Endothelial cell (in vitro differentiated cells): ENCODE results near the gene ADGRF3. TPM values are rescaled to one million over a fixed set of nuclear protein-coding genes. Genes with fewer than 3 reads are reported as not detected.

ENCODE experiments used
- DNase-seq: peaks from one replicate; pipeline ENCODE4 v3.0.0; 2021; ENCODE audit warnings: low spot score
- H3K27ac Mint-ChIP-seq: one replicate; pipeline ENCODE4 v1.8.0; 2021; ENCODE audit warnings: mixed read lengths, inconsistent platforms; ENCODE audit not compliant: unreplicated experiment
- H3K27me3 Mint-ChIP-seq: one replicate; pipeline ENCODE4 v1.8.0; 2021; ENCODE audit warnings: mild to moderate bottlenecking, moderate library complexity, mixed read lengths, inconsistent platforms; ENCODE audit not compliant: unreplicated experiment
- H3K36me3 Mint-ChIP-seq: one replicate; pipeline ENCODE4 v1.8.0; 2021; ENCODE audit warnings: mild to moderate bottlenecking, low read depth, mixed read lengths, inconsistent platforms; ENCODE audit not compliant: unreplicated experiment
- H3K4me1 Mint-ChIP-seq: one replicate; pipeline ENCODE4 v1.8.0; 2021; ENCODE audit warnings: mild to moderate bottlenecking, mixed read lengths, inconsistent platforms; ENCODE audit not compliant: unreplicated experiment
- H3K4me3 Mint-ChIP-seq: one replicate; pipeline ENCODE4 v1.8.0; 2021; ENCODE audit warnings: mild to moderate bottlenecking, mixed read lengths, inconsistent platforms; ENCODE audit not compliant: unreplicated experiment
- H3K9me3 Mint-ChIP-seq: one replicate; pipeline ENCODE4 v1.8.0; 2021; ENCODE audit warnings: mixed read lengths, inconsistent platforms; ENCODE audit not compliant: unreplicated experiment
- CTCF ChIP-seq: fragments of 200-600 bp; sonication (generic); IDR thresholded peaks from one replicate; pipeline ENCODE4 v1.5.0; 2021; ENCODE audit warnings: antibody characterized with exemption; ENCODE audit not compliant: unreplicated experiment
- total RNA-seq: library from RNA; stranded (reverse); fragmentation: NEBNext Ultra II Directional; extraction: Animal tissue kit (Norgen Biotek cat#: 25700); gene quantifications from one replicate; pipeline ENCODE4 v1.2.1, GENCODE V29; 2021; ENCODE audit not compliant: unreplicated experiment

Gene ADGRF3
- total RNA-seq, 1 donor from 2014 or later = 4.9 TPM

- Mint-ChIP-seq H3K27me3 (no peaks in the 10 kb centered on the region), H3K4me3 (no peak overlapping the region), H3K27ac (no peak overlapping the region), H3K4me1 (no peaks in the 10 kb centered on the region), H3K36me3 (no peaks in the 10 kb centered on the region), H3K9me3 (no peaks in the 10 kb centered on the region)
- DNase-seq = no peak
- TF ChIP-seq CTCF = no peak
Observed at GRCh38 chr2:26295511-26295910, 51.1 kb downstream of the ADGRF3 start.

- Mint-ChIP-seq H3K27ac (no peak overlapping the region), H3K4me3 (no peak overlapping the region), H3K27me3 (no peaks in the 10 kb centered on the region), H3K36me3 (peaks cover 1% of the 10 kb centered on the region), H3K4me1 (no peaks in the 10 kb centered on the region), H3K9me3 (no peaks in the 10 kb centered on the region)
- DNase-seq = no peak
- TF ChIP-seq CTCF = no peak
Observed at GRCh38 chr2:26292646-26293045, 53.9 kb downstream of the ADGRF3 start.

- Mint-ChIP-seq H3K27me3 (peaks cover 2% of the 10 kb centered on the region), H3K4me3 (no peak overlapping the region), H3K4me1 (no peaks in the 10 kb centered on the region), H3K27ac (no peak overlapping the region), H3K36me3 (peaks cover 8% of the 10 kb centered on the region), H3K9me3 (no peaks in the 10 kb centered on the region)
- no peak for DNase-seq
- TF ChIP-seq CTCF = no peak
Observed at GRCh38 chr2:26290001-26290400, 56.6 kb downstream of the ADGRF3 start.

- no peak for TF ChIP-seq CTCF
- DNase-seq = no peak
- Mint-ChIP-seq H3K27ac (no peak overlapping the region), H3K27me3 (peaks cover 2% of the 10 kb centered on the region), H3K9me3 (no peaks in the 10 kb centered on the region), H3K4me3 (no peak overlapping the region), H3K36me3 (peaks cover 30% of the 10 kb centered on the region), H3K4me1 (no peaks in the 10 kb centered on the region)
Observed at GRCh38 chr2:26285931-26286330, 60.7 kb downstream of the ADGRF3 start.

- Mint-ChIP-seq H3K36me3 (peaks cover 35% of the 10 kb centered on the region), H3K4me3 (no peak overlapping the region), H3K4me1 (no peaks in the 10 kb centered on the region), H3K9me3 (no peaks in the 10 kb centered on the region), H3K27me3 (peaks cover 3% of the 10 kb centered on the region), H3K27ac (no peak overlapping the region)
- no peak for DNase-seq
- TF ChIP-seq CTCF = no peak
Observed at GRCh38 chr2:26284132-26284531, 62.5 kb downstream of the ADGRF3 start.
